GM21619 (cell line): Measurements from ENCODE around the gene FAM53B.

ENCODE experiments used
- ATAC-seq: cut with Tn5 transposase; IDR thresholded peaks from one replicate; pipeline ENCODE4 v1.9.1; 2021; ENCODE audit not compliant: unreplicated experiment

Gene FAM53B

DNA sequence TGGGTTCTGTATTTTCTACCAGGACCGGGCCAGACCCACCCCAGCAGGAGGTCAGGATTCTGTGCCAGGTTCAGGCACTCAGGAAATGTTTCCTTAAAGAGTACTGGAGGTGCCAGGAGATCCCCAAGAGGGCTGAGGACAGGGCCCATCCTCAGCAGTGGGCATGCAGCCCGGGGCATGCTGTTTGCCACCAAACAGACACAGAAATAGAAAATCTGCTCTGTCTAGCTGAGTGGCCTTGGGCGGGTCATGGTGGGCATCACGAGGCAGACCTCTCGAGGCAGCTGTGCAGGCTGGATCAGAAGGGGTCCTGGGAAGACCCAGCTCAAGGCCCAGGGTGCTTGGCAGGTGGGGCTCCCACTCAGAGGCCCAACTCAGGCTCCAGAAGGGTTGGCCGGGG is 105.0 kb downstream of the FAM53B start:
- ATAC-seq, result no peak

DNA sequence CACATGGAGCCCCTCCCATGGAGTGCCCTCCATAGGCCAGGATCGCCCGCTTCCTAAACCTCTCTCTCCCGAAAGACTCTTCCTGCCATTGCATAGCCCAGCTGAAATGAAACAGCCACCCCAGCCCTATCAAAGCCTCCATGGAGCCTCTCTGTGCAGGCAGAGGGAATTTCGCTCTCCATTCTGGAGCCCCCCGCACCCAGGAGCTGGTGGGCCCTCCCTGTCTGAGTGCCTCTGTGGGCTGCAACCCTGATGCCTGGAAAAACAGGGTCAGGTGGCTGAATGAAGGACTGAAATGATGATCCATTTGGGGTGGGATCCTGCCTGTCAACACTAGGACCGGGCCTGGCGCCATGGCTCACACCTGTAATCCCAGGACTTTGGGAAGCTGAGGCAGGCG is 106.4 kb downstream of the FAM53B start:
- no peak for ATAC-seq

DNA sequence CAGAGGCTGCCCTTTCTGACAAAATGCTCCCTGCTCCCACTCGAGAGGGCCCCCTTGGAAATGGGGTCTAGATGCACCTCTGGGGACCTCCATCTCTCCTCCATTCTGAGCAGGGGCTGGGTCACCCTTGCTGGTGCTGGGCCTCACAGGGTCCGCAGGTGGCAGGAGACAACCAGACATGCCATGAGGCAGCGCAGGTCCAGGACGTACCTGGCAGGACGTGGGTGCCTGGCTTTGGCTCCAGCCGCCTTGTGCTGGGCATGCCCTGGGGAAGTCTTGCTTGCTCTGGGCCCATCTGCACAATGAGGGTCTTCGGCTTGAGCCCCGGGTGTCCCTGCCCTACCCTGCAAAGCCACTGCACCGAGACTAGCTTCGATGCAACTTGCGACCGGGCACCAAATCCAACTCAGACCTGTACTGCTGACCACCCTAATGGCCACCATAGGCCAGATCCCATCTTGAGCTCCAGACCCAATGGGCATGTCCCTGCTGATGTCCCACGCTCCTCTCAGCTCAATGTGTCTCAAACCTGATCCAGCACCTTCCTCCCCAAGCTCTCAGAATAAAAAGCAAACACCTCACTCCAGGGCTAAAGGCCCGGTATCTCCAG is 107.0 kb downstream of the FAM53B start:
- no peak for ATAC-seq

DNA sequence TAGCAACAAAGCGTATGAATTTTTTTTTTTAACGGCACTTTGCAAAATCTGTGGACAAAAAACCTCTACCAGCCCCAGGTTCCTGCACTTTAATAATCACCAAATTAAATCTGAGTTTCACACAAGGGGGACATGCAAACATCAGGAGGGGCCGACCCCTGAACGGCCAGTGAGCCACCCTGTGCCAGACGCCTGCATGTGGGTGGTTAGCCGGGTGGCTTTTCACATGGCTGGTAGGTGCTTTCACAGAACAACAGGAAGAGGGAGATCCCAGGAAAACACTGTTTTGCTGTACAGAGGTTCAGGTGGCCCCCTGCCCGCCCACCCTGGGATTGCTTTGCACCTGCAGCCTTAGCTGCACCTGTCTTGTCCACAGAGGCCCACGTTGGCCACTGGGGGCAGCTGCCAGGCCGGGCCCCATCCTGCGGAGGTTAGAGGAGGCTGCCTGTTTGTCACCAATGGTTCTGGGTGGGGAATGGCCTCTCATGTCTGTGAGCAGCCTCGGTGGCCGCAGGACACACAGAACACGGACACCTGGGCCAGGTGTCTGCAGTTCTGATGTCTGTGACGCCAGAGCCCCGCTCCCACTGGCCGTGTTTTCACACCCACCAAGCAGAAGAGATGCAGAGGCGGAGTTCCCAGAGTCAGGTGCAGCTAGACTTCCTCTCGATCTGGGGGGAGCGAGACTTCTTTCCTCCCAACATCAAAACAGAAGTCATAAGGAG is 107.7 kb downstream of the FAM53B start:
- no peak for ATAC-seq

DNA sequence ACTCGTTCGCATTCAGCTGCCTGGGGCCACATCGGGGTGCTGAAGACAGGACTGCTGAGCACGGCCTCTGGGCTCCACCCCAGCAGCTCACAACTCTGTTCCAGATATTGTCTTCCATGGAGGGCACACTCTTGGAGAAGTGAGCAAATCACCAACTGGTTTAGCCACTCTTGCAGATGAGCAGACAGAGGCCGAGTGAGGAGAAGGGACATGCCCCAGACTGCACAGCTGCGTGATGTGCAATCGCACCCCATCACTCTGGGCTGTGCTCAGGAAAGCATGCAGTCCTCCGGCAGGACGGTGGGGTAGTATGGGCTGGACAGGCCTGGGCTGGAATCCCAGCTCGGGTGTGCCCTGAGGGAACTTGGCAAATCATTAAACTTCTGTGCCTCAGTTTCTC is 111.6 kb downstream of the FAM53B start:
- no peak for ATAC-seq

DNA sequence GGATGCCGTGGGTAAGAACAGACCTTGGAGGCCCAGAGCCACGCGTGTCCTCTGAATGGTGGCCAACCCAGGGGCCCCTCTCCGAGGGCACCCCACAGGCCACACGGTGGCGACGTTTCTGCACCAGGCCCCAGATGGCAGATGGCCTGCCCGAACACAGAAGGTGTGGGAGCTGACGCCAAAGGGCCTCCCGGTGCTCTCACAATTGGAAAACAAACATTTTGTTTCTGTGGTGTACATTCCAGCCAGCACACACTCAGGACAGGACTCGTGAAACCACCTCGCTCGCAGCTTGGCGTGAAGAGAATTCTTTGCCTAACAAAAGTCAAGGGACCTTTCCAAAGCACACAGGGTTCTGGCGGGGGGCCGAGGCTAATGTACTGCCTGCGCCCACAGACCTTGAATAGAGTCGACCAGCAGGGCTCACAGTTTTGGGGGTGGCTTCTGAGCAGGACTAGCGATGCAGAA is 112.1 kb downstream of the FAM53B start:
- ATAC-seq, result no peak

DNA sequence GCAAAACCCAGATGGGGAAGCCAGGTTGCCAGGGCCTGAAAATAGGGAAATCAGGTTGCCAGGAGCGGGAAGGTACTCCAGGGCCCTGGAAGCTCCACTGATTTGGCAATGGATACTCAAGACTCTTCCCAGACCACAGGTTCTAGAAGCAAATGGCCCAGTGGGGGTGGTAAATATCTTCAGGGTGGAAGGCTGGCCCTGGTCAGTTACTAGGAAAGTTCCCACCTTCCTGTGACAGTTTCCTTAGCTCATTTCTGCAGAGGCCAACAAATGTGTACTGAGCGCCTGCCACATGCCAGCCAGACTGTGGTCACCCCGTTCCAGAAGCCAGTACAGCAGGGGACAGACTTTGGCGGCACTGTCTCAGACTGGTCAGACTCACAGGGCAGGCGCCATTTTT is 113.6 kb downstream of the FAM53B start:
- no peak for ATAC-seq

DNA sequence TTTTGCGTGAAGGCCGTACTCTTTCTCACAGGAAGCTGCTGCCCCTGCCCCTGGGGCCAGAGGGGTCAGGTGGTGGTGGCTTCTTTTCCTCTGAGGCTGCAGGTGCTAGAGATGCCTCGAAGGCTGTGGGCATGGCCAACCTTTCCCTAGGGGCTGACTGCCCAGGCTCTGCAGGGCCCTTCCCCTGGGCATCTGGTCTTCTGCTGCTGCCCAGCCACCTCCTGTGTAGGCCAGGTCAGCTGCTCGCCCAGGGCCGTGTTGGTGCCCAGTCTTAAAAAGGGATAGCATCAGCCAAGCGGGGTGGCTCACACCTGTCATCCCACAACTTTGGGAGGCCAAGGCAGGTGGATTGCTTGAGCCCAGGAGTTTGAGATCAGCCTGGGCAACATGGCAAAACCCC is 114.3 kb downstream of the FAM53B start:
- ATAC-seq, result no peak

DNA sequence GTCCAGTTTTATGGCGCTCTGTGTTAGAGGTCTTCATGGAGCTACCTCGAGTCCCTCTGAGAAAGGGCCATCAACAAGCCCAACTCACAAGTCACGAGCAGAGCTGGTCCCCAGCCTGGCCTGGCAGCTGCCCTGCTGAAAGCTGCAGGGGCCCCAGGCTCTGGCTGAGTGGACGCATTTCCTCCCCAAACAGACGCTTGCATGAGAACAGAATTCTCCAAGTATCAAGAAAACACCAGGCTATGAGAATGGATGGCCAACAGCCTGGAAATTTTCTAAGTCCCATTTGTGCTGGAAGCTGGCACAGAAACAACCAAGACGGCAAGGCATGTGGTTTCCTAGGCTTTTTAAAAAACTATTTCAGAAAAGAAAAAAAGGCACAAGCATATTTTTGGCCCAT is 114.8 kb downstream of the FAM53B start:
- no peak for ATAC-seq

DNA sequence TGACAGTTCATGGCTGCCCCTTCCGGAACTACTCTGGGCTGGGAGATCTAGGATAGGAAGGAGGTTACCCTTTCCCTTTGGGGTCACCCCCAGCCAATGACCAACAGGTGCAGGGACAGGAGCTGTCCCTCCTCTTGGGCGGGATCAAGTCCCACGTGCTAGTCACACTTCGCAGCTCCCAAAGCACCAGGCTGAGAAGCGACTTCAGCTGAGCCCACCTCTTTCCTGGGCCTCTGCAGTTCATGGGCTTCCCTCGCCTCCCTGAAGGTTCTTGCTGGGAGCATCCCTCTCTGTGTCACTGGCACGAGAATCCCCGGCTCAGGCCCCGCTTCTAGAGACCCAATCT is 115.5 kb downstream of the FAM53B start:
- ATAC-seq, result no peak

DNA sequence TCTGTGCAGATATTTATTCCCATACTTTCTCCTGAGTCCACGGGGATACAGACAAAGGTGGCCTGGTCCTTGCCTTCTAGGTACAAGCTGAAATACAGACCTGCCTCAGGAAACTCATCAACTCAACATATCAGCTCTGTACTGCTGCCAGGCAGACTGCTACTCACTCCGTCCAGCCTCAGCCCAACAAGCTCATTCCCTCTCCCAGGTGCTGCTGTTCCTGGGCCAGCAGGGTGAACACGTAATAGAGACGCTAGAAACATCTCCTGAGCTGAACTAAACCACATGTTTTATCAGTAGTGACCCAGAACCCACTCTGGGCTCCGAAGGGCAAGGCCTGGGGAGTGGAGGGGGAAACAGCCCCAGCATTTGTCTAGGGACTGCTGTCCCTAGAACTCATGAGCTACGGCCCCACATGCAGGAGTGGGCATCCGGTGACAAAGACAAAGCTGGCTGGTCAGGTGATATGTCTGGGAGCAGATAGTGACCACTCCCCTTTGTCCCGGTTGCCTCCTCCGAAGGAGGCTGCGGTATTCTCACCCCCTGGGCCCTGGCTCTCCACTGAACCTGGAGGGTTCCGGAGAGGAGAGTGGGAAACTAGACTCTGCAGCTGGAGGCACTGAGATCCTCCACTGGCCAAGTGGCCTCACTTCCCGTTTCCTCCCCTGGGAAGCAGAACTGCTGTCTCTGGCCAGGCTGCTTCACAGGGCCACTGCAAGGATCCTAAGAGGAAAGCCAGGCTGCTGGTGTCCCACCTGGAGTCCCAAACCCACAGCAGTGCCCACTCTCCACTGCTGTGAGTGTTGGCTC is 116.1 kb downstream of the FAM53B start:
- no peak for ATAC-seq

DNA sequence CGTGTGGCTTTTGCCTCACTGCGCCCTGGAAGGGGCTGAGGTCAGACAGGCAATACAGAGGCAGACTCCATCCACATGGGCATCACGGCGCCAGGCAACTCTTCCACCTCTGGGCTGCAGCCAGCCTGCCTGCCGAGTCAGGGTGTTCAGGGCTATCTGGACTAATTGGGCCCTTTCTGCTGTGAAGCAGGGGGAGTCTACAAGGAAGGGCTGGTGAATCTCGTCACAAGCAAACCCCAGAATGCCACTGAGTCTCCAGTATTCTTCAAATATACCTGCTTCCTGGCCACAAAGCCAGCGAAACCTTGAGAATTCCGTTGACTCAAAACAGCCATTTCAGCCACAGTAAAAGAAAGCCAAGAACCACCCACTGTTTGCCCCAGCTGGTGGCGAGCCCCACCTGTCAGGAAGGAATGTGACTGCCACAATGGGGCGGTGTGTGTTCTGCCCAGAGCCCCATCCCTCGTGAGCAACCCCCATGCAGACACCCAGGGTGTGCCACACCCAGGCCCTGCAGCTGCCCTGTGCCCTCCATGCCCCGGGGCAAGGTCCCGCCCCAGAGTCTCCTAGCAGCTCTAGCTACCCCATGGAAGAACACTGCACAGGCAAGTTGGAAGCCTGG is 117.3 kb downstream of the FAM53B start:
- ATAC-seq, result peak; percentile 80

DNA sequence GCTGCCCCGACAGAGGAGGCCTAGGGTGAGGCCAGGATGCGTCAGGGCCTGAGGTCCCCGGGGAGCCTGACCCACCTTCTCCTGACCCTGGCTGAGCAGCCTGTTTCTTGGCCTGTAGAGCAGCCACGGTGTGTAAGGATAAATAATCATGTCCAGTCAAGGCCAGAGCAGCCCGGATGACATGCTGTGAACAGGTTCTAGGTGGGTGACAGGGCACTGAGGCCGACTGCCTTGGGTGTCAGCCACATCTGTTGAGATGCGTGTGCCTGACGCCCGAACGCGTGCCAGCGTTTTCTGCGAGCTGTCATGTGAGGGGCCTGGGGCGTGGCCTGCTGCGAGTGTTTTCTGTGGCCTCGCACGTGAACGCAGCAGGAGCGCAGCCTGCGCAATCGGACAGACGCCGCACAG is 118.3 kb downstream of the FAM53B start:
- no peak for ATAC-seq

DNA sequence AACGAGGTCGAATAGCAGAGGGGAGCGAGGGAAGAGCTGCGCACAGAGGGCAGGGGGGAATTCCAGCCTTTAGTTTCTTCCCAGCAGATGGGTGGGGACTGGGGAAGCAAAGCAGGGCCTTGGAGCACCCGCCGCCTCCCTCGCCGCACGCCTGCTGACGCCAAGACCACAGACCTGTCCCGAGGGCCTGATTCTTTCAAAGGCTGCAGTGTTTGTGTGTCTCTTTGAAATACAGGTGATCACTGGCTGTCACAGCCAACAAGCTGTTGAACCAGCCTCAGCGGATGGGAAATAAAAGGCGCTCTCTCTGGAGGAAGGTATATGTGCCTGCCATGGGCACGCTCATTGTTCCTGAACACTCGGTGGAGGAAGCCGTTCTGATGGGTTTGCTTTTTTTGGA is 119.3 kb downstream of the FAM53B start:
- ATAC-seq, result no peak

DNA sequence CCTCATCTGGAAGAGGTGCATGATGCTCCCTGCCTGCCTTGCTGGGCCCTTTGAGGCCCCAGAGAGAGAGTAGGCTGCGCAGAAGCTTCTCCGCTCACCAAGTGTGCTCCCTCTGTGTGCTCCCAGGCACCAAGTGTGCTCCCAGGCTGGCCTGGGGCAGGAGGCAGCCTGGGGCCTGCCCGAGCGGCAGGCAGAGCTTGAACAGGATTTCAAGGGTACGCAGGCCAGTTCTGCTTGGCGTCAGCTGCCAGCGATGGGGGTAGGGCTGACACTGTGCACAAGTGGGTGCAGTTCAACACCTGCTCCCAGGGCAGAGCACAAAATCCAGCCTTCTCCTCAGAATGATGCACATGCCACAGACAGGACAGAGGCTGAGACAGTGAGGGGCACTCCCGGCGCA is 119.7 kb downstream of the FAM53B start:
- no peak for ATAC-seq

DNA sequence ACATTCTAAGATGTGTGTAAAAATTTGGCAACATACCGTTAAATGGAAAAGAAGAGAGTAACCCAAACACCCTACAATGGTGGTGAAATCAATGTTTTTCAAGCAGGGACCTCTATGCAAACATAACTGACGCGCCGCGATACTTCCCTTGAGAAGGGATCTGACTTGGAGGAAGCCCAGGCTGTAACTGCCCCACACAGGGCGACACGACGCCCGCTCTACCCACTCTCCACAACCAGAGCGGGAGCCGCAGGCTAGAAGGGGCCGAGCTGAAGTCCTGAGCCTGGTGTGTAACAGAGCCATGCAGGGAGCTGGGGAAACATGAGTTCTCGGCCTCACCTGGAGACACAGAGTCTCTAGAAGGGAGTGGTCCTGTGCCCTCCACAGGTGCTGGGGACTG is 120.2 kb downstream of the FAM53B start:
- ATAC-seq, result no peak

DNA sequence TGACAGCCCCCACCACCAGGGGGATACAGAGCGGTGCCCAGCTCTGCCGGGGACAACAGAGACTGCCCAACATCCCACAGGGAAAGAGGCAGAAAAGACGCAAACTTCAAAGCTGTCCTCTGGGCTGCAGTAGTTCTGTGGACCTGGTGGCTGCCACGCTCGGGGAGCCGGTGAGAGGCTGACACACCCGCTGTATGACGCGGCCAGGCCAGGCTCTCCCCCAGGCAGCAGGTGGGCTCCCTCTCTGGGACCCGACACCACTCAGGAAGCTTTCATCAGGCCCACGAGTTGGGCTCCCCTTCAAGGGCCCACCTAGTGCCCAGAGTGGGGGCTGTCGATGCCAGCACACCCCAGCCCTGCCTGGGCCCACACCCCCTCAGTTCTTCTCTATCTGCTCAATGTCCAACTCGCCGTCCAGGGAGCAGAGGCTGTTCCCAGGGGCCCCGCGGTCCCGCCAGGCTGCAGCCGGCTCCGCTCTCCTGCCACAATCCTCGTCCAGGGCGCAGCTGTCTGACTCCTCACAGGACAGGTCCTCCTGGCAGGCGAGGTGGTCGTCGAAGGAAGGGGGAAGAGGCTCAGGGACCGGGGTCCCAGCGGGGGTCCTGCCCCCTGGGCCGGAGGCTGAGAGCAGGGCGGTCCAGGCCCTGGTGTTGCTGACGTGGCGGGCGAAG is 121.2 kb downstream of the FAM53B start:
- ATAC-seq, result no peak

DNA sequence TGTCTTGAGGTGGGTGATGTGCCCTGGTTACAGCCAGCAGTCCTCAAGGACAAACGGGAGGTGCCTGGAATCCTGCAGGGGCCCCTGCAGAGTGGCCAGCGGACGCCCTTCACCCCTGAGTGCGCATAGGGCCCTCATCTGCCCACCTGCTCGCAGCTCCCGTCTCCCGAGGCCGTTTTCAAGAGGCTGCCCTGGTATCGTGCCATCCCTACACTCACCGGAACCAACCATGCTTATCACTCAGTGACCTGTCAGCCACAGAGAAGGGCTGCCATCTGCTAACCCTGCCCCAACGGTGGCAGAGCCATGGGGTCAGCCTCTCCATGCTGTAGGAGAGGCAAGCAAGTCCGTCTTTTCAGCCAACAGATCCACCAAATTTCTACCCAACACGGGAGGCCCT is 122.0 kb downstream of the FAM53B start:
- ATAC-seq, result no peak

DNA sequence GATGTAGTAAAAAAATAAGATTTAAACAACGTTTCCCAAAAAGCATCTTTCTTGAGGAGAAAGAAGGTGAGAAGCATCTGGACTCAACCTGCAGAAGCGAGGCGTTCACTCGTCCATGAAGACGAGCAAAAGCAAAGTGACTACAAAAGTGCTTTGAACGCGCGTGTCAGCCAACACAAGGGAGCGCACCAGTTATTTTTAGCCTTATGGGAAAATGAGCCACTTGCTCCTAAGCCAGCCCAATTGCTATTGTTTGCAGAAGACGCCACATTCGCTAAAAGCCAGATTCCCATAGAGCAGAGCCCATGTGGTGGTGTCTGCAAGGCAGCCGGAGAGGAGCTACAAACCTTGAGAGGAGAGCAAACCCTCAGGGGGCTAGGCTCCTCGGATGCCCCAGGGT is 122.5 kb downstream of the FAM53B start:
- no peak for ATAC-seq

DNA sequence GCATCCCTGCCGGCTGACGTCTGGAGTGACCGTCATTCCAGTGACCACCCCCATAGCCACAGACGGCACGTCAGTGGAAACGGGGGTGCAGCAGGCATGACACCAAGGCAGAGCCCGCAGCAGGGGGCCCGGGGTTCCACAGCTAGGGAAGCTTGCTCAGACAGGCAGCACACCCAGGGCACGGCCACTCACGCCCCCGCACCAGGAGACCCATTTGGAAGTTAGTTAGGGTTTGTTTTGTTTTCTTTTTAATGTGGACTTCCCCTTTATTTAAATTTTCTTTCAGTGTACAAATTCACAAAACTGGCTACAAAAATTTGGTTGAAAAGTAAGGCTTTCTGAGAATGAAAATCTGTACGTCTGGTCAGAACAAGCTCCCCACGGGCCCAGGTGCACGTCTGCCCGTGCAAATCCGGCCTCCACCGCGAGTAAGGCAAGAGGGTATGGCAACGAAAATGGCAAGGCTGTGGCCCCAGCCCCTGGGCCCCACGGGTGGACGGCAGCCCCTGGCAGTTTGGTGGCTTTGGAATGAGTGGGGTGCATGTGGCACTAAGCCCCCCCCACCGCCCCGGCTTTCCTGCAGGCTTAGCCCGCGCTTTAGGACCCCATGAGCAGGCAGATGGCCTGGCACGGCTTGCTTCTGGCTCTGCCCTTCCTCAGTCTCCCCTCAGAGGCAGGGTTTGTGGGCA is 124.2 kb downstream of the FAM53B start:
- ATAC-seq, result peak; percentile 45

DNA sequence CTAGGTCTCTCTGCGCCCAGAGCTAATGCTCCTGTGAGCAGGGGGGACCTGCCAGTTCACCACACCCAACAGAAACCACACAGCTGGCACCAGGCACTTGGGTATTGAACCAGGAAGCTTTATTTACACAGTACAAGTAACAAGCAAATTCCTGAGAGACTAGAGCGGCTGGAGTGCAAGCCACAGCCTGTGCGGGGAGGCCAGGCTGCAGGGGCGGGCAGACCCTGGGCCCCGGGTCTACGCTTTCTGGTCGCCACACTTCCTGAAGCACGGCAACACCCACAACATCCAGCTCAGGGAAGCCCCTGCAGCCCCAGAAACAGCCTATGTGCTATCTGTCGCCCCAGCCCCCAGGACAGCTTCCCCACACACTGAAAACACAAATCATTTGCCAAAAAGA is 125.0 kb downstream of the FAM53B start:
- no peak for ATAC-seq
